CD8-positive, alpha-beta memory T cell (primary cell): ENCODE data around the gene TMEM184C. TPM values are rescaled to one million over a fixed set of nuclear protein-coding genes. Genes with fewer than 3 reads are reported as not detected.

Experiments used
- CTCF ChIA-PET: fragments of 350-600 bp; sonication (Branson Sonifier 250); formaldehyde crosslinking; loops from one replicate; lab custom pipeline; 2021; ENCODE audit warnings: antibody characterized with exemption; lab: Charles Lee
- POLR2A ChIA-PET: fragments of 350-600 bp; sonication (Branson Sonifier 250); formaldehyde crosslinking; loops from one replicate; lab custom pipeline; 2021; ENCODE audit warnings: antibody characterized with exemption; lab: Charles Lee
- DNase-seq, 5 donors: peaks; one replicate each; pipeline versions ENCODE4 v3.0.0 to v3.0.0-alpha.2; 2020 to 2022; ENCODE audit warnings: mixed read lengths in 1 of 5
- H3K27ac ChIP-seq: one replicate; pipeline ENCODE4 v1.7.0; 2013; ENCODE audit warnings: low read depth, mild to moderate bottlenecking, low read length, moderate library complexity
- H3K27me3 ChIP-seq: 2 replicates; pipeline ENCODE4 v1.7.0; 2013; ENCODE audit warnings: low read length, mild to moderate bottlenecking; ENCODE audit not compliant: insufficient read depth, poor library complexity, severe bottlenecking
- H3K36me3 ChIP-seq: 2 replicates; pipeline ENCODE4 v1.7.0; 2013; ENCODE audit warnings: mild to moderate bottlenecking, low read length, moderate library complexity; ENCODE audit not compliant: insufficient read depth
- H3K4me1 ChIP-seq: 2 replicates; pipeline ENCODE4 v1.7.0; 2013; ENCODE audit warnings: mild to moderate bottlenecking, low read length, moderate library complexity; ENCODE audit not compliant: insufficient read depth
- H3K4me3 ChIP-seq: 2 replicates; pipeline ENCODE4 v1.7.0; 2013; ENCODE audit warnings: mild to moderate bottlenecking, low read length
- H3K9me3 ChIP-seq: 2 replicates; pipeline ENCODE4 v1.7.0; 2013; ENCODE audit warnings: mild to moderate bottlenecking, low read length
- H3K27ac Mint-ChIP-seq, 8 donors: one replicate each; pipeline ENCODE4 v1.8.0; 2020 to 2021; ENCODE audit warnings: mixed read lengths in 8 of 8, mild to moderate bottlenecking in 6 of 8, inconsistent platforms in 3 of 8, moderate library complexity in 3 of 8
- H3K27me3 Mint-ChIP-seq, 2 donors: one replicate each; pipeline ENCODE4 v1.8.0; 2020 to 2021; ENCODE audit warnings: mixed read lengths in 2 of 2, mild to moderate bottlenecking in 1 of 2, moderate library complexity in 1 of 2
- H3K36me3 Mint-ChIP-seq, 3 donors: one replicate each; pipeline ENCODE4 v1.8.0; 2020 to 2021; ENCODE audit warnings: mixed read lengths in 3 of 3, inconsistent platforms in 1 of 3, mild to moderate bottlenecking in 1 of 3
- H3K4me1 Mint-ChIP-seq, 3 donors: one replicate each; pipeline ENCODE4 v1.8.0; 2020 to 2021; ENCODE audit warnings: mixed read lengths in 3 of 3, inconsistent platforms in 1 of 3, mild to moderate bottlenecking in 1 of 3
- H3K4me3 Mint-ChIP-seq, 7 donors: one replicate each; pipeline ENCODE4 v1.8.0; 2020 to 2021; ENCODE audit warnings: mixed read lengths in 7 of 7, mild to moderate bottlenecking in 6 of 7, moderate library complexity in 4 of 7, inconsistent platforms in 2 of 7
- H3K9me3 Mint-ChIP-seq, 5 donors: one replicate each; pipeline ENCODE4 v1.8.0; 2020 to 2022; ENCODE audit warnings: mixed read lengths in 5 of 5, mild to moderate bottlenecking in 3 of 5, moderate library complexity in 2 of 5, inconsistent platforms in 1 of 5
- polyA plus RNA-seq: library from polyadenylated mRNA; unstranded; fragments of 300-500 nt; fragmentation: Illumina TruSeq; gene quantifications from one replicate; pipeline ENCODE4 v1.2.3, GENCODE V29; 2021
- total RNA-seq, 2 experiments: library from RNA; stranded (reverse); gene quantifications; one replicate each; pipeline ENCODE4 v1.2.3, GENCODE V29; 2021

The TMEM184C gene
- total and polyA plus RNA-seq, 3 experiments from 2014 or later: 26.8 to 35.9 (median 31.6) TPM

DNA sequence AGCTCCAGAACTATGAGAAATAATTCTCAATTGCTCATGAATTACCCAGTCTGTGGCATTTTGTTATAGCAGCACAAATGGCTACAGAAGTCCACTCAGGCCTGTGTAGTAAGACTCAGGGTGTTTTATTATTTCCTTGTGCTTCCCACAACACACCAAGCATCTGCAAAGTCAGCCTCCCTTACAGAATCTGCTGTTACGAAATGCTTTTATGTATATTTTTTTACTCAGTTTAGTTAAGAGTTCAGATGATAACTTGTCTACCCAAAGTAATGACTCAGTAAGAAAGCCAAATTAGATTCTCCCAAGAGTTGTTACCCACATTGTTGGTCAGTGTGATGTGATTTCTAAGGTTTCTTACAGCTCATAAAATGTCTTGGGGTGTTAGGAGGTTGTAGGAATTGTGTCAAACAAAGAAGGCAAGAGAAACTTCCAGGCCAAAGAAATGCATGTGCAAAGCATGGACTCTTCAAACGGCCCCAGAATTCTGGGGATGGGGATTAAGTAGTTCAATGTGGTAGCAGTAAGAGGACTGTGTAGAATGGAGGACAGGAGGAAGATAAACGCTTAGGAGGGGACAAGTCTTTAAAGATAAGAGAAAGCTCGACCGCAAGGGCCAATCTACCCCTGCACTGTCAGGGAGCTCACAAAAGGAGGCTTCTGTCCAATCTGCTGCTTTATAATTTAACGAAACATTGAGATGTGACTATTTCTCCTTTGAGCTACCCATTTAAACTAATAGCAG, 35.4 kb upstream of the TMEM184C start:
- peak overlapping the region in 1 of 8 donors; percentile 7 for H3K27ac Mint-ChIP-seq

GRCh38 chr4:147582386-147583060, 34.7 kb upstream of the TMEM184C start:
- Histone ChIP-seq H3K4me3 (no peak overlapping the region), H3K36me3 (no peaks in the 10 kb centered on the region), H3K27ac (no peak overlapping the region), H3K27me3 (no peaks in the 10 kb centered on the region), H3K4me1 (no peaks in the 10 kb centered on the region), H3K9me3 (no peaks in the 10 kb centered on the region)
- peaks cover 3 to 7% (median 5%) of the 10 kb centered on the region in 5 donors for H3K9me3 Mint-ChIP-seq
- peaks cover 0 to 5% (median 4%) of the 10 kb centered on the region in 3 donors for H3K36me3 Mint-ChIP-seq
- H3K27me3 Mint-ChIP-seq: peaks cover 7 to 17% of the 10 kb centered on the region in 2 donors
- POLR2A ChIA-PET: no interaction called here
- H3K4me1 Mint-ChIP-seq: no peaks in the 10 kb centered on the region
- CTCF ChIA-PET: interaction anchor here (0.6 kb wide), 1 partner anchor 28 kb away, joined by 3 read pairs; no protein-coding TSS in a partner anchor
- no peak overlapping the region for H3K27ac Mint-ChIP-seq
- H3K4me3 Mint-ChIP-seq: no peak overlapping the region
- DNase-seq: no peak

More for the DNA sequence above, 35.4 kb upstream of the TMEM184C start:
- Histone ChIP-seq H3K36me3 (no peaks in the 10 kb centered on the region), H3K27me3 (no peaks in the 10 kb centered on the region), H3K9me3 (no peaks in the 10 kb centered on the region), H3K4me1 (no peaks in the 10 kb centered on the region), H3K27ac (no peak overlapping the region), H3K4me3 (no peak overlapping the region)
- H3K4me3 Mint-ChIP-seq: no peak overlapping the region
- ChIA-PET CTCF (no interaction called here), POLR2A (no interaction called here)
- H3K9me3 Mint-ChIP-seq: peaks cover 3 to 7% (median 5%) of the 10 kb centered on the region in 5 donors
- H3K4me1 Mint-ChIP-seq: no peaks in the 10 kb centered on the region
- peaks cover 0 to 5% (median 4%) of the 10 kb centered on the region in 3 donors for H3K36me3 Mint-ChIP-seq
- DNase-seq: no peak
- peaks cover 7 to 14% of the 10 kb centered on the region in 2 donors for H3K27me3 Mint-ChIP-seq

- Mint-ChIP-seq H3K36me3 (peaks cover 0 to 5% (median 4%) of the 10 kb centered on the region in 3 donors), H3K4me1 (no peaks in the 10 kb centered on the region), H3K27ac (no peak overlapping the region), H3K4me3 (no peak overlapping the region), H3K9me3 (peaks cover 3 to 7% (median 5%) of the 10 kb centered on the region in 5 donors), H3K27me3 (peaks cover 5 to 17% of the 10 kb centered on the region in 2 donors)
- no peak for DNase-seq
- ChIA-PET CTCF (no interaction called here), POLR2A (no interaction called here)
- Histone ChIP-seq H3K4me1 (no peaks in the 10 kb centered on the region), H3K4me3 (no peak overlapping the region), H3K27ac (no peak overlapping the region), H3K9me3 (no peaks in the 10 kb centered on the region), H3K36me3 (no peaks in the 10 kb centered on the region), H3K27me3 (no peaks in the 10 kb centered on the region)
Observed at GRCh38 chr4:147583876-147584275, 33.3 kb upstream of the TMEM184C start.

GRCh38 chr4:147586032-147586431, 31.2 kb upstream of the TMEM184C start:
- Mint-ChIP-seq H3K27ac (no peak overlapping the region), H3K9me3 (peaks cover 0 to 5% (median 3%) of the 10 kb centered on the region in 5 donors), H3K4me1 (peaks cover 2 to 5% (median 3%) of the 10 kb centered on the region in 3 donors), H3K27me3 (peaks cover 2 to 17% of the 10 kb centered on the region in 2 donors), H3K36me3 (peaks cover 0 to 5% (median 2%) of the 10 kb centered on the region in 3 donors), H3K4me3 (peak overlapping the region in 1 of 7 donors; percentile 55)
- CTCF ChIA-PET: interaction anchor here (1.0 kb wide), 1 partner anchor 281 kb away, joined by 3 read pairs; no protein-coding TSS in a partner anchor
- no peaks in the 10 kb centered on the region for H3K9me3 ChIP-seq
- POLR2A ChIA-PET: no interaction called here
- H3K27ac ChIP-seq: no peak overlapping the region
- no peaks in the 10 kb centered on the region for H3K36me3 ChIP-seq
- H3K27me3 ChIP-seq: no peaks in the 10 kb centered on the region
- H3K4me3 ChIP-seq: no peak overlapping the region
- DNase-seq: no peak
- no peaks in the 10 kb centered on the region for H3K4me1 ChIP-seq

DNA sequence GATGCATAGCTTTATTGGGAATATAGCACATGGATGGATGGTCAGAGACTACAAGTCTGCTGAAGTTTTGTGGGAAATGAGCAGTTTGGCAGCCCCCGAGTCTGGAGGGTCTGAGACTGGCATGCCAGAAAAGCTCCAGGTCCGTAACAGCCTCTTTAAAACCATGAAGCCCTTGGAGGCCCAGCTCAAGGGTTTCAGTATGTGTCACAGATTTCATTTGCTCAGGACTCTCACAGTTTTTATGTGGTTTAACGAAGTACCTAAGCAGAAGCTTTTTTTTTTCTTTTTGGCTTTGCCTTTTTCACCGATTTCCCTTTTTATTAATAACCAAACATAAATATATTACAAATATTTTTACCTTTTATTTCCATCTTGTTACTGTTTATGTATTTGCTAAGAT, 30.6 kb upstream of the TMEM184C start:
- DNase-seq: no peak
- Mint-ChIP-seq H3K9me3 (peaks cover 0 to 5% (median 3%) of the 10 kb centered on the region in 5 donors), H3K4me1 (peaks cover 2 to 5% (median 3%) of the 10 kb centered on the region in 3 donors), H3K4me3 (peak overlapping the region in 1 of 7 donors; percentile 27), H3K36me3 (peaks cover 0 to 5% (median 2%) of the 10 kb centered on the region in 3 donors), H3K27me3 (peaks cover 1 to 22% of the 10 kb centered on the region in 2 donors), H3K27ac (no peak overlapping the region)
- H3K9me3 ChIP-seq: no peaks in the 10 kb centered on the region
- no peaks in the 10 kb centered on the region for H3K4me1 ChIP-seq
- no peak overlapping the region for H3K27ac ChIP-seq
- no peaks in the 10 kb centered on the region for H3K36me3 ChIP-seq
- H3K4me3 ChIP-seq: no peak overlapping the region
- H3K27me3 ChIP-seq: no peaks in the 10 kb centered on the region
- ChIA-PET POLR2A (no interaction called here), CTCF (interaction anchor here (1.0 kb wide), 1 partner anchor 280 kb away, joined by 3 read pairs; no protein-coding TSS in a partner anchor)

- Histone ChIP-seq H3K9me3 (no peaks in the 10 kb centered on the region), H3K27me3 (no peaks in the 10 kb centered on the region), H3K4me3 (no peak overlapping the region), H3K36me3 (no peaks in the 10 kb centered on the region), H3K4me1 (no peaks in the 10 kb centered on the region), H3K27ac (no peak overlapping the region)
- Mint-ChIP-seq H3K4me1 (peaks cover 2 to 5% (median 3%) of the 10 kb centered on the region in 3 donors), H3K27ac (peak overlapping the region in 1 of 8 donors; percentile 13), H3K36me3 (peaks cover 0 to 5% (median 2%) of the 10 kb centered on the region in 3 donors), H3K9me3 (peaks cover 0 to 5% (median 3%) of the 10 kb centered on the region in 5 donors), H3K27me3 (peaks cover 0 to 19% of the 10 kb centered on the region in 2 donors), H3K4me3 (no peak overlapping the region)
- DNase-seq: no peak
- ChIA-PET CTCF (interaction anchor here (1.0 kb wide), 1 partner anchor 280 kb away, joined by 3 read pairs; no protein-coding TSS in a partner anchor), POLR2A (no interaction called here)
Observed at GRCh38 chr4:147587041-147587440, 30.2 kb upstream of the TMEM184C start.

DNA sequence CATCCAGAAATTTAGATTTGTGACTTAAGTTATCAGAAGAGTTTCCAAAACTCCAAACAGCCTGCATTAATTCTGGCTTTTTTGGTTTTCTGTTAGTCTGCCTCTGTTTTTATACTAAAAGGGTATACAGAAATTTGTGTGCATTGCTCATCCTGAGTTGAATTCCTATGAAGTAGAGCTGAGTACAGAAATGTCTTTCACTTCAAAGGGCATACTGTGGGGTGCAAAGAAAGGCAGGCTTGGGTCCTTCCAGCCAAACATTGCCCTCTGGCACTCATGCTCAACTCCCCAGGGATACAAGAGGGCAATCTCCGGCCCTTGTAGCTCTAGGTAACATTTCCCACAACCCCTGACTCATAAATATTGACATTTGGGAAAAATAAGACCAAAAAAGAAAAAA, 27.6 kb upstream of the TMEM184C start:
- peak overlapping the region in 1 of 8 donors; percentile 24 for H3K27ac Mint-ChIP-seq
- ChIA-PET POLR2A (no interaction called here), CTCF (interaction anchor here (0.8 to 1.3 kb wide), 4 partner anchors 12 to 278 kb away, joined by 3 to 4 read pairs (median 4); no protein-coding TSS in a partner anchor)
- peaks cover 3 to 17% of the 10 kb centered on the region in 2 donors for H3K27me3 Mint-ChIP-seq
- Histone ChIP-seq H3K9me3 (no peaks in the 10 kb centered on the region), H3K4me3 (no peak overlapping the region), H3K36me3 (no peaks in the 10 kb centered on the region), H3K27ac (no peak overlapping the region), H3K27me3 (no peaks in the 10 kb centered on the region), H3K4me1 (no peaks in the 10 kb centered on the region)
- peaks cover 0 to 5% (median under 1%) of the 10 kb centered on the region in 3 donors for H3K36me3 Mint-ChIP-seq
- no peak for DNase-seq
- peaks cover 0 to 3% (median 2%) of the 10 kb centered on the region in 5 donors for H3K9me3 Mint-ChIP-seq
- H3K4me3 Mint-ChIP-seq: no peak overlapping the region
- H3K4me1 Mint-ChIP-seq: peaks cover 5 to 10% (median 9%) of the 10 kb centered on the region in 3 donors
